GM21515 (cell line): ENCODE data around the gene RNF220.
A peak's percentile ranks its signal among the peaks of the same experiment; 100 is the strongest.

Source experiments
- ATAC-seq: cut with Tn5 transposase; IDR thresholded peaks from one replicate; pipeline ENCODE4 v1.9.1; 2021; ENCODE audit not compliant: unreplicated experiment

The RNF220 gene

DNA sequence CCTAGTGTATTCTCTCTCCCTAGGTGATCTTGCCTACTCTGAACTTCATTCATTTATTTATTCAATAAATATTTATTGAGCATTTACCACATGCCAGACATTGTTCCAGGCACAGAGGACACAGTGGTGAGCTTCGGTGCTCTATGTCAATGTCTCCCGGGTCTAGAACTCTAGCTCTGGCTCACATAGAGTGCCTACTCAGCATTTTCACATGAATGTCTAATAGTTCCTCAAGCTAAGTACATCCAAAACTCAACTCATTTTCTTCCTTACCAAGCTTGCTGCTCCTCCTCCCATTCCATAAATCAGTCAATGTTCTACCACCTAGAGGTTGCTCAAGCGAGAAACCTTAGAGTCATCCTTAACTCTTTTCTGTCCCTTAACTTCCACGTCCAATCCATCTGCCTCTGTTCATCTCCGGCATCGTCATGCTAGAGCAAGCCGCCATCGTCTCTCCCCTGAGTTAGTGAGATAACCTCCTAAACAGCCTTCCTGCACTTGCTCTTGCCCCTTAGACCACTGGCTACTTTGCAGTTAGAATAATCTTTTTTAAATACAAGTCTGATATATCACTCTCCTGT lies 201.7 kb downstream of the RNF220 start:
- ATAC-seq, result no peak

GRCh38 chr1:44608141-44608540 lies 203.1 kb downstream of the RNF220 start:
- no peak for ATAC-seq

- no peak for ATAC-seq
Measured at GRCh38 chr1:44609412-44609767, 204.3 kb downstream of the RNF220 start.

DNA sequence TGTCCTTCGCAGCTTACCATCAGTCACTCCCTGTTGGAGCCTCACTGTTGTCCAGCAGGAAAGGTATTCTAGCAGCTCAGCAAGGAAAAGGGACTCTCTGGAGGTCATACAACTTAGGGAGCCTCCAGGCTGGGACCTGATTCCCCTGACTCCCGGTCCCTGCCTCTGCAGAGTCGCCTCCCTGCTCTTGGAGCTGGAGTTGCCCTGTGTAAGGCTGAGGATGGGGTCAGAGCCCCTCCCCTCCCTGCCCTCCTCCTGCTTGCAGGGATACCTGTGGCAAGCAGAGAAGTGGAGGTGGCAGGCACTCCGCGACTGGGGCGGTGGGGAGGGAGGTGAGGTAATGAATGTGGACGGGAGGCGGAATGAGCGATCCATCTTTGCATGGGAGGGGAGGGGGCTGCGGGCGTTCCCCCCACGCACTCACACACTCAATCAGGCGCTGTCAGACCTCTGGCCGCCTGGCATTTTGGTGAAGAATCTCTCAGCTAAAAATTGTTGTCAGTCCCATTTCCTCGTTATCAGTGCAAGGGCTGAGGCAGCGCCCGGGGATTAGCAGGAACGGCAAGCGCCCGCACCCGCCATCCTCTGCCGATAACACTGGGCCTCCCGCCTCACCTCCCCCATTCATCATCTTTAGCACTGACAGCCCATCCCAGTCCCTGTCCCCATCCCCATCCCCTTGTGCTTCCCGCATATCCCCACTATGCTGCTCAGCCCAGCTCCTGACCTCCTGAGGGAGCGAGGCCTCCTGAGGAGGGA lies 204.9 kb downstream of the RNF220 start:
- no peak for ATAC-seq

DNA sequence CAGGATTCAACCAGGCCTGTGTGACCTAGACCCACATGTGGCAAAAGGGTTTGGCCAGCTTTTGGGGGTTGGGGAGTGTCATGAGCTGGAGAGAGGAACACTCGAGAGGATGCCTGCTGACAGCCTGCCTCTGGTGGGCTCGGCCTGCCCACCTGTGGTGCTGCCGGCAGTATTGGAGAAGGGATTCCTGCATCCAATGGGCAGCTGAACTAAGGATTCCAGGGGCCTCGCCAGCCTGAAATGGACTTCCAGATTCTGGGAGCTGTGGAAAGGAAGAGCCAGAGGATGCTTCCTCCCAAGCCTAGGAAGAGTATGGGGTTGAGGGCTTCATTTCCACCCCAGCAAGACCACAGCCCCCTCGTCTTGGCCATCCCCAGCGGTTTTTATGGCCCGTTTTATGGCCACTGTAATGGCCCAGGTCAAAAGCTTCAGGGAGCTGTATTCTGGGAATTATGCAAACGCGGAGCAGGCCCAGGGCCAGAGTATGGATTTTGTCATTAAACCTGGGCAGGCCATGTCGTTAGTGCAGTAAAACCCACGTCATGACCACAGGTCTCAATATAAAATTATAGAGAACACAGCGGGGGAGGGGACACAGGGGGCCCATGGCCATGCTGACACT lies 205.6 kb downstream of the RNF220 start:
- no peak for ATAC-seq

DNA sequence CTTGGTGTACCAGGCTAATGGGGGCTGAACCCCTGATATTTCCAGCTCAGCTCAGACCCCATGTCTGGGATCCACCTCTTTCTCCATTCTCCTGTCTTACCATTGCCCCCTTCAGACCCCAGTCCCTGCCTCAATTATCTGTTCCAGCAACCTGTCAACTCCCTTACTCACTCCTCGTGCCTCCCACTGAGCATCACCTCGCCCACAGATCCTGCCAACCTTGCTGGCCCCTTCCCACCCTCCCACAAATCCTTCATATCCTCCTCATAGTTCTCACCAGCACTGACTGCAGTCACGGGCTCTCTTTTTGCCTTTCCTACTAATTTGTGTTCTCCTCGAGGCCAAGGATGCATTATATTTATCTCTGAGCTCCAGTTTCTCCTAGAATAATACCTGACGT lies 206.4 kb downstream of the RNF220 start:
- ATAC-seq, result no peak

DNA sequence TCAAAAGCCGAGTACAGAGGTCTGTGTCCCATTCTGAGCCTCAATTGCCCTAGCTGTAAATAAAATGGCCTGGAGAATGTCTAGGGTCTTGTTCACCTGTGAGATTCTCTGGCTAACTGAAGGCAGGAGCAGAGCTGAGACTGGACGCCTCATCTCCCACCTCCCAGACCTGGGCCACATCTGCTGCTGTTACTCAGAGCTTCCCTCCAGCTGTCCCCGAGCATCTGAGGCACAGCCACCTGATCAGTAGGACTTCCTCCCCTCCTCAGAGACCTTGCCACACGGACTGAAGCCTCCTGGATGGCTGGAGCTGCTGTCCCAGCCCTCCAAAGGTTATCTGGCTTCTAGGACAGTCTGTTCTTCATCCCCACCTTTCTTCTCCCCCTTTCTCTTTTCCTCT lies 206.8 kb downstream of the RNF220 start:
- no peak for ATAC-seq

DNA sequence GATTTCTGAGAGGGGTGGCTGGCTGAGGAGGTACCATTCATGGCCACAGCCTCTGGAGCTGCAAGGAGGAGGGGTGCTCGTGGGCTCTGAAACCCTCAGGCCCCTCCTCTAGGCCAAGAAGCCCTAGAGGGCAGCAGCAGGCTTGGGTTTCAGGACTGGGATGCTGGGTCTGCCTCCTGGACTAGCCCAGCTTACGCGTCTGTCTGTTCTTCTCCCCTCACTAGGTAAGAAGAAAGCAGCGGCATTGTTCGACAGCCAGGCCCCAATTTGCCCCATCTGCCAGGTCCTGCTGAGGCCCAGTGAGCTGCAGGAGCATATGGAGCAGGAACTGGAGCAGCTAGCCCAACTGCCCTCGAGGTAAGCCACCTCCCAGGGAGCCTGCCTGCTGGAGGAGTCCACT lies 208.9 kb downstream of the RNF220 start:
- no peak for ATAC-seq

DNA sequence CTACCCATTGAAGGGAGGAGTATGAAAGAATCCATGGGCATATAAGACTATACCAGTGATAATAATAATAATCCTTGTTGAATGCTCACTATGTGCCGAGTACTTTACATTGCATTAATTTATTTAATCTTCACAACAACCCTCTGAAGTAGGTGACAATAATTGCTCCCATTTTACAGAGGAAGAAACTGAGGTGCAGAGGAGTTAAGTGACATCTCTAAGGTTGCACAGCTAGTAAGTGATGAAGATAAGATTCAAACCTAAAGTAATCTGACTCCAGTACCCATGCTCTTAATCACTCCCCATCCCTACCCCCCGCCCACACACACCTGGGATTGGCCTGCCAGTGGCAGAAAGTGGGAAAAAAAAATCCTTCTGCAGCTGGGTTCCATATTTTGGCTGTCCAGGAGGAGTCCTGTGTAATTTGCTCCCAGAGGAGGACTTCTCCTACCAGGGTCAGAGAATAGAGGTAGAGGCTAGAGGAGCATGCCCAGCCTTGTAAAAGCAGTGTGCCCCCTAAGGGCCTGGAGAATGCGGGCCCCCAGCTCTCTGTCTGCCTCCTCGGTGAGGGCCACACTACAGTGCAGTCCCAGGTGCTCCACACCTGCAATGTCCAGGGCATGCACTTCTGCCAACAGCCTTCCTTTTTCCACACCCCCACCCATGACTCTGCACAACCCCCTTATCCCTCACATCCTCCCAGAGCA lies 211.4 kb downstream of the RNF220 start:
- ATAC-seq, result no peak

DNA sequence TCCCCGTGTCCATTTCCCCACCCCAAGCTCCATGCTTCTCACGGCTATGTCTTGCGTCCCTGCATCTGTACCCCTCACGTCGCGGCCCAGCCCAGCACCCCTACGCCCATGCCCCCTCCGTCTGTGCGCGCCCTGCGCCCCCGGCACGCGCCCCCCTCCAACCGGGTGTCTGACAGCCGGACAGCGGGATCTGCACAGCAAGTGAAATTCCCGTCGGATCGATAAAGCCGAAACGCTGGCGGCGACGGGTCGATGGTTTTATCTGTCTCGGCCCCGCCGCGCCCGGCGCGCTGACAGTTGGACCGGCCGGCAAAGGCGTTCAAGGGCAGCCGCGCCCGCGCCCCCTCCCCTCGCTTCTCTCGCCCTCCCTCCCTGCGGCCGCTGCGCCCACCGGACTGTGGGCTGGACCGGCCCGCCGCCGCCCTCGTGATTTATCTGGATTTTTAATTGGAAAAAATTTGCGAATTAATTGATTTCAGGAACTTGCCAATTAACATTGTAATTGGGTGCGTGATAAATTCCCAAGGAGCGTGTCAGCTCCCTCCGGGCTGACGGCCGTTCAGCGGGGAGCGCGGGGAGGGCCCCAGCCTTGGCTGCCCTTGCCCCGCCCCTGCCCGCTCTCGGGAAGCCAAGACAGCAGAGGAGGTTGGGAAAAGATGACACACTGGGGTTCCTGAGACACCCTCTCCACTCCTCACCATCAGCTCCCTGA lies 212.1 kb downstream of the RNF220 start:
- ATAC-seq, result no peak

- ATAC-seq, result no peak
Measured at GRCh38 chr1:44617703-44618029, 212.6 kb downstream of the RNF220 start.

DNA sequence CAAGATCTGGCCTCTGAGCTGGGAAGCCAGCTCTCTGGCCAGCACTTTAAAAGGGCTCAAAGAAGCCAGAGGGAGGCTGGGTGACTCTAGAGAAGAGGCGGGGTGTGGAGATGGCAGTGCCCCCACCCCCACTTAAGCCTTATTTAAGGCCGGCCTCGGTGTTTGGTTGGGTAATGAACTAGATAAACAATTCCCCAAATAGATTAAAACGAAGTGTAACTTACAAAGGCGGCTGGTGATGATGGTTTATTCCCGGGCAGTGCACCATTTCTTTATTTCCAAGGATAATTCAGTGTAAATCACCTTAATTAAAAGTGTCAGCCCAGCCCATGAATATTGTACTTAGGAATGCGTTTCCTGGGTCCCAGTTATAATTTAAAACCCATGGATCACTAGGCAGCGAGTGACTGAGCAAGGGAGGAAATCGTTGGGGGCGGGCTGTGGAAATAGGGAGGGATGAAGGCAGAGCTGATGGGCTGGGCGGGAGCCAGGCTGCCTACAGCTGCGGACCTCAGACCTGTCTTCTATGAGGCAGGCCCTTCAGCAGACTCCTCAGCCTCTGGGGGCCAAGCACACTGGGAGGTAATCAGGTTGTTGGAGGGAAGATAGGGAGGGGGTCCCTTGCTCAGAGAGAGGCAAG lies 214.3 kb downstream of the RNF220 start:
- no peak for ATAC-seq

GRCh38 chr1:44620072-44620471 lies 215.0 kb downstream of the RNF220 start:
- ATAC-seq, result no peak

- no peak for ATAC-seq
Measured at GRCh38 chr1:44621841-44622286, 216.8 kb downstream of the RNF220 start.

DNA sequence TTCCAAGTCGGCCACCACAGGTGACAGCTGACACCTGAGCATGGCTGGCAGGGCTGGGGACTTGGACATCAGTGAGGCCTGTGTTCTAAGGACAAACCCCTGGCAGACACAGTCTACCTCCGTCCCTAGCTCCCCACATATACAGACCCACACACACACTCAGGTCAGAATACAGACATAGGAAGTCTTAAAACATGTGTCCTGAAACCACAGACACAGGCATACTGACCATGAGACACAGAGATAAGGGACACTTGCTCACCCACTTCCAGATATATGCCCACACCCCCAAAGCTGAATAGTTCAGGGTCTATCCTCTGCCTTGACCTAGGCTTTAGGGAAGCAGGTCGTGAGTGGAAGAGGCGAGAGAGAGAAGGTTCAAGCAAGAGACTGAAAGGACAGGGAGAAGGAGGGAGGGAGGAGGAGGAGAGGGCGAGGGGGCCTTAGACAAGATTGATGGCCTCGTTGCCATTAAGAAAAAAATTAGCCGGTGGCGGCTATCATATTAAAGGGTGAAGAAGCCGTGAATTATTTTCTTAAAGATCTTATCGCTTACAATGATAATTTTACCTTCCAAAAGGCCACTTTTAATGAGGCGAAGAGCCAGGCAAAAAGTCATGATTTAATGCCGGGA lies 219.3 kb downstream of the RNF220 start:
- no peak for ATAC-seq

- ATAC-seq, result no peak
Measured at GRCh38 chr1:44625348-44625747, 220.3 kb downstream of the RNF220 start.

GRCh38 chr1:44628962-44629756 lies 224.1 kb downstream of the RNF220 start:
- ATAC-seq, result no peak

GRCh38 chr1:44630116-44630515 lies 225.1 kb downstream of the RNF220 start:
- no peak for ATAC-seq

- peak; percentile 13 for ATAC-seq
Measured at GRCh38 chr1:44631333-44631646, 226.2 kb downstream of the RNF220 start.
